H1 (cell line): ENCODE data around the gene SEMA3E. TPM values are rescaled to one million over a fixed set of nuclear protein-coding genes. Genes with fewer than 3 reads are reported as not detected.
A peak's percentile ranks its signal among the peaks of the same experiment; 100 is the strongest.

Source experiments
- ATF3 ChIP-seq: IDR thresholded peaks from 2 replicates; pipeline ENCODE4 v1.6.1; 2011; ENCODE audit warnings: low read depth, mild to moderate bottlenecking, low read length; ENCODE audit not compliant: insufficient read depth
- CEBPB ChIP-seq: IDR thresholded peaks from 2 replicates; pipeline ENCODE4 v1.6.1; 2012; ENCODE audit warnings: low read depth, low read length
- CHD7 ChIP-seq: fragments of 300-600 bp; sonication (generic); IDR thresholded peaks from 2 replicates; pipeline ENCODE4 v1.7.1; 2012; ENCODE audit warnings: low read length, moderate library complexity, mild to moderate bottlenecking, inconsistent platforms; ENCODE audit not compliant: insufficient replicate concordance
- MAFK ChIP-seq: IDR thresholded peaks from 2 replicates; pipeline ENCODE4 v1.6.1; 2012; ENCODE audit warnings: low read depth, mild to moderate bottlenecking, improper control_type of control experiment, low read length
- MAX ChIP-seq: IDR thresholded peaks from 2 replicates; pipeline ENCODE4 v1.6.1; 2012; ENCODE audit warnings: inconsistent platforms
- NANOG ChIP-seq: IDR thresholded peaks from 2 replicates; pipeline ENCODE4 v1.6.1; 2011; ENCODE audit warnings: low read length, low read depth, mild to moderate bottlenecking, inconsistent platforms; ENCODE audit not compliant: insufficient read depth, poor library complexity, severe bottlenecking
- POU5F1 ChIP-seq: IDR thresholded peaks from 2 replicates; pipeline ENCODE4 v1.6.1; 2011; ENCODE audit warnings: low read depth, mild to moderate bottlenecking, low read length, moderate library complexity
- RNF2 ChIP-seq: fragments of 200-900, 300-1000 bp; sonication (generic); IDR thresholded peaks from 2 replicates; pipeline ENCODE4 v1.7.1; 2016; ENCODE audit warnings: borderline replicate concordance, low read depth, mild to moderate bottlenecking, antibody characterized with exemption, low read length; ENCODE audit not compliant: poor library complexity, severe bottlenecking; ENCODE audit errors: missing control alignments
- TBP ChIP-seq: IDR thresholded peaks from 2 replicates; pipeline ENCODE4 v1.6.1; 2011; ENCODE audit warnings: low read depth, low read length, improper control_type of control experiment
- YY1 ChIP-seq: IDR thresholded peaks from 2 replicates; pipeline ENCODE4 v1.6.1; 2011; ENCODE audit warnings: low read depth, mild to moderate bottlenecking, low read length
- polyA plus RNA-seq, 7 experiments: library from polyadenylated mRNA; depleted of rRNA in 3 of 7; stranded (reverse) in 5 of 7; unstranded in 2 of 7; fragments of >200 nt in 5 of 7; fragments of 200-250 nt in 2 of 7; gene quantifications; 1 replicate in 5 of 7; 2 replicates in 1 of 7; 4 replicates in 1 of 7; pipeline versions ENCODE4 v1.2.1 to v1.2.3, GENCODE V29; 2011 to 2013; ENCODE audit warnings: missing spikeins in 2 of 7, mixed read lengths in 2 of 7
- total RNA-seq: library from RNA; stranded (reverse); fragmentation: NEBNext Ultra II Directional; extraction: Animal tissue kit (Norgen Biotek cat#: 25700); gene quantifications from 2 replicates; pipeline ENCODE4 v1.2.1, GENCODE V29; 2021

The SEMA3E gene
- total and polyA plus RNA-seq, 2 of the 8 experiments (the other 6 are each of a cell fraction or from before 2014, with no cell fraction given) = 0.93 to 0.94 TPM

DNA sequence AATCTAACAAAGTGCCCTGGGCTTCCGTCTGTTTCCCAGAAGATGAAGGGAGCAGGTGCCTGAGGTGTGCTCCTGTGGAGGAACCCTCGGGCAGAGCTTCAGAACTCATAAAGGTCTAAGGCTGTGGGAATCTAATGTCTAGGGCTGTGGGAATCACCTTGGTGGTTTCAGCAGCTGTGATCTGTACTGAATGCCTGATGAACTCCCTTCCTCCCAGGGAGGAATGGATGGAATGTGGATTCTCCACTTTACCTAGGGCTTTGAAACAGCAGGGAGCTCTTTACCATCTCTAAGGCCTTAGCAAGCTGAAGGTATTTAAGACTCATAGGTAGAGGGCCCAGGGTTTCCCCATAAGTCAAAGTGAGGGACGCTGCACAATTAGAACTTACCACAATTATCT is 36.0 kb upstream of the SEMA3E start (continued):
- peak; percentile 82 for TF ChIP-seq CHD7
- 0 out of 2 replicates have a peak, but pooled peaks have one; percentile 22 for TF ChIP-seq TBP
- peak; percentile 38; the same call in 1 of the 2 replicates for TF ChIP-seq MAX
- TF ChIP-seq CEBPB = no peak
- TF ChIP-seq MAFK = no peak
- TF ChIP-seq ATF3 = no peak
- TF ChIP-seq RNF2 = no peak
- 0 out of 2 replicates have a peak, but pooled peaks have one; percentile 69 for TF ChIP-seq YY1
- TF ChIP-seq NANOG = peak; percentile 92
- TF ChIP-seq POU5F1 = peak; percentile 79; the same call in 1 of the 2 replicates
